HEK293 (cell line): ENCODE data around the gene FTO.

ENCODE experiments used
- CTCF ChIA-PET: fragments of 350-600 bp; formaldehyde crosslinking; extraction: SDS; loops from one replicate; lab custom pipeline; 2021; ENCODE audit warnings: antibody characterized with exemption; lab: Yijun Ruan, JAX
- POLR2A ChIA-PET: fragments of 300-600 bp; formaldehyde crosslinking; extraction: SDS; loops from one replicate; lab custom pipeline; 2020; ENCODE audit warnings: antibody characterized with exemption, inconsistent platforms; lab: Yijun Ruan, JAX
- H3K27ac ChIP-seq: fragments of 200-500 bp; sonication (Bioruptor generic); 2 replicates; pipeline ENCODE4 v1.5.1; 2014; ENCODE audit warnings: low read depth, low read length, control low read depth, inconsistent platforms; ENCODE audit errors: extremely low read depth
- H3K36me3 ChIP-seq, 2 experiments: fragments of 200-500 bp in 1 of 2; sonication (Bioruptor generic) in 1 of 2; 1 replicate in 1 of 2; 2 replicates in 1 of 2; pipeline ENCODE4 v1.5.1; 2014 to 2017; ENCODE audit warnings: inconsistent platforms in 2 of 2, low read length in 2 of 2; ENCODE audit not compliant: control insufficient read depth in 2 of 2, insufficient read depth in 1 of 2
- H3K4me1 ChIP-seq: fragments of 200-500 bp; sonication (Bioruptor generic); 2 replicates; pipeline ENCODE4 v1.5.1; 2014; ENCODE audit warnings: mild to moderate bottlenecking, low read length, inconsistent platforms; ENCODE audit not compliant: control insufficient read depth, insufficient read depth
- H3K4me3 ChIP-seq: 2 replicates; pipeline ENCODE4 v1.5.1; 2011; ENCODE audit warnings: low read depth, mild to moderate bottlenecking, control low read depth, low read length, moderate library complexity
- H3K9me3 ChIP-seq: fragments of 200-500 bp; sonication (Bioruptor generic); 2 replicates; pipeline ENCODE4 v1.5.1; 2014; ENCODE audit warnings: low read depth, low read length, inconsistent platforms; ENCODE audit not compliant: control insufficient read depth, insufficient read depth
- SP7 ChIP-seq: fragments of 450-650 bp; formaldehyde crosslinking; IDR thresholded peaks from 2 replicates; pipeline ENCODE4 v1.5.1; 2016; ENCODE audit warnings: missing biosample characterization, missing genetic modification characterization
- WT1 ChIP-seq: fragments of 450-650 bp; formaldehyde crosslinking; IDR thresholded peaks from 2 replicates; pipeline ENCODE4 v1.5.1; 2016; ENCODE audit warnings: missing biosample characterization, missing genetic modification characterization
- ZBTB17 ChIP-seq: fragments of 450-650 bp; formaldehyde crosslinking; IDR thresholded peaks from 2 replicates; pipeline ENCODE4 v1.5.1; 2016; ENCODE audit warnings: missing biosample characterization, missing genetic modification characterization
- ZBTB44 ChIP-seq: fragments of 450-650 bp; IDR thresholded peaks from 2 replicates; pipeline ENCODE4 v1.5.1; 2018; ENCODE audit warnings: missing biosample characterization, mild to moderate bottlenecking, missing genetic modification characterization
- ZNF112 ChIP-seq: fragments of 450-650 bp; formaldehyde crosslinking; IDR thresholded peaks from 2 replicates; pipeline ENCODE4 v1.5.0; 2017; ENCODE audit warnings: missing biosample characterization, missing genetic modification characterization
- ZNF132 ChIP-seq: fragments of 450-650 bp; formaldehyde crosslinking; IDR thresholded peaks from 2 replicates; pipeline ENCODE4 v1.5.1; 2017; ENCODE audit warnings: missing biosample characterization, missing genetic modification characterization, borderline replicate concordance
- ZNF133 ChIP-seq: fragments of 450-650 bp; formaldehyde crosslinking; IDR thresholded peaks from 2 replicates; pipeline ENCODE4 v1.5.1; 2016; ENCODE audit warnings: missing biosample characterization, missing genetic modification characterization
- ZNF146 ChIP-seq: fragments of 450-650 bp; formaldehyde crosslinking; IDR thresholded peaks from 2 replicates; pipeline ENCODE4 v1.5.1; 2016; ENCODE audit warnings: missing biosample characterization, missing genetic modification characterization
- ZNF174 ChIP-seq: fragments of 450-650 bp; formaldehyde crosslinking; IDR thresholded peaks from 2 replicates; pipeline ENCODE4 v1.5.0; 2017; ENCODE audit warnings: missing biosample characterization, mild to moderate bottlenecking, missing genetic modification characterization
- ZNF223 ChIP-seq: fragments of 450-650 bp; formaldehyde crosslinking; IDR thresholded peaks from 2 replicates; pipeline ENCODE4 v1.5.1; 2016; ENCODE audit warnings: missing biosample characterization, missing genetic modification characterization
- ZNF302 ChIP-seq: fragments of 450-650 bp; formaldehyde crosslinking; IDR thresholded peaks from 2 replicates; pipeline ENCODE4 v1.5.1; 2016; ENCODE audit warnings: missing biosample characterization, missing genetic modification characterization, low read depth
- ZNF366 ChIP-seq: fragments of 450-650 bp; formaldehyde crosslinking; conservative IDR thresholded peaks from 2 replicates; pipeline ENCODE4 v1.5.1; 2016; ENCODE audit warnings: missing biosample characterization, missing genetic modification characterization
- ZNF449 ChIP-seq: fragments of 450-650 bp; formaldehyde crosslinking; IDR thresholded peaks from 2 replicates; pipeline ENCODE4 v1.5.1; 2017; ENCODE audit warnings: missing biosample characterization, mild to moderate bottlenecking, missing genetic modification characterization, moderate library complexity
- ZNF501 ChIP-seq: fragments of 450-650 bp; formaldehyde crosslinking; IDR thresholded peaks from 2 replicates; pipeline ENCODE4 v1.5.1; 2016; ENCODE audit warnings: missing biosample characterization, missing genetic modification characterization
- ZNF510 ChIP-seq: fragments of 450-650 bp; formaldehyde crosslinking; IDR thresholded peaks from 2 replicates; pipeline ENCODE4 v1.5.1; 2018; ENCODE audit warnings: mild to moderate bottlenecking, missing genetic modification characterization, missing biosample characterization; ENCODE audit not compliant: insufficient replicate concordance
- ZNF514 ChIP-seq: fragments of 450-650 bp; formaldehyde crosslinking; IDR thresholded peaks from 2 replicates; pipeline ENCODE4 v1.5.1; 2016; ENCODE audit warnings: missing biosample characterization, missing genetic modification characterization
- ZNF529 ChIP-seq: fragments of 450-650 bp; formaldehyde crosslinking; IDR thresholded peaks from 2 replicates; pipeline ENCODE4 v1.5.1; 2017; ENCODE audit warnings: missing genetic modification characterization, missing biosample characterization; ENCODE audit not compliant: insufficient replicate concordance
- ZNF558 ChIP-seq: fragments of 450-650 bp; formaldehyde crosslinking; IDR thresholded peaks from 2 replicates; pipeline ENCODE4 v1.5.1; 2016; ENCODE audit warnings: missing biosample characterization, missing genetic modification characterization
- ZNF585B ChIP-seq: fragments of 450-650 bp; formaldehyde crosslinking; IDR thresholded peaks from 2 replicates; pipeline ENCODE4 v1.5.1; 2016; ENCODE audit warnings: missing biosample characterization, missing genetic modification characterization
- ZNF596 ChIP-seq: fragments of 450-650 bp; IDR thresholded peaks from 2 replicates; pipeline ENCODE4 v1.5.0; 2018; ENCODE audit warnings: missing biosample characterization, mild to moderate bottlenecking, missing genetic modification characterization, moderate library complexity
- ZNF639 ChIP-seq: fragments of 450-650 bp; formaldehyde crosslinking; IDR thresholded peaks from 2 replicates; pipeline ENCODE4 v1.5.1; 2016; ENCODE audit warnings: missing biosample characterization, missing genetic modification characterization
- ZNF707 ChIP-seq: fragments of 450-650 bp; formaldehyde crosslinking; IDR thresholded peaks from 2 replicates; pipeline ENCODE4 v1.5.1; 2016; ENCODE audit warnings: missing biosample characterization, missing genetic modification characterization
- ZNF747 ChIP-seq: fragments of 450-650 bp; formaldehyde crosslinking; IDR thresholded peaks from 2 replicates; pipeline ENCODE4 v1.5.1; 2016; ENCODE audit warnings: missing biosample characterization, missing genetic modification characterization
- ZSCAN16 ChIP-seq: fragments of 450-650 bp; formaldehyde crosslinking; IDR thresholded peaks from 2 replicates; pipeline ENCODE4 v1.5.1; 2016; ENCODE audit warnings: missing biosample characterization, missing genetic modification characterization
- ZSCAN23 ChIP-seq: fragments of 450-650 bp; formaldehyde crosslinking; IDR thresholded peaks from 2 replicates; pipeline ENCODE4 v1.5.1; 2016; ENCODE audit warnings: missing biosample characterization, missing genetic modification characterization

The FTO gene

GRCh38 chr16:53949715-53950410, 245.9 kb downstream of the FTO start:
- POLR2A ChIA-PET, result no interaction called here
- CTCF ChIA-PET, result interaction anchor here (0.6 to 0.7 kb wide), 2 partner anchors 18 to 77 kb away, joined by 3 to 4 read pairs; no protein-coding TSS in a partner anchor
- Histone ChIP-seq H3K4me3 (no peak overlapping the region), H3K27ac (no peak overlapping the region), H3K4me1 (0 out of 2 replicates have a peak, but pooled peaks cover 4% of the 10 kb centered on the region), H3K36me3 (no peaks in the 10 kb centered on the region), H3K9me3 (no peaks in the 10 kb centered on the region)
- TF ChIP-seq ZNF366 (no peak), ZBTB44 (tag by site-specific recombination) (peak; percentile 30; the same call in 1 of the 2 replicates), ZNF514 (tag by site-specific recombination) (no peak), ZNF132 (no peak), ZNF747 (no peak), WT1 (tag by site-specific recombination) (no peak)

- H3K4me1 ChIP-seq, result 0 out of 2 replicates have a peak, but pooled peaks cover 4% of the 10 kb centered on the region
- no peaks in the 10 kb centered on the region for H3K9me3 ChIP-seq
- H3K36me3 ChIP-seq, result no peaks in the 10 kb centered on the region
- ChIA-PET CTCF (interaction anchor here (0.7 kb wide), 1 partner anchor 19 kb away, joined by 3 read pairs; no protein-coding TSS in a partner anchor), POLR2A (no interaction called here)
- no peak overlapping the region for H3K4me3 ChIP-seq
- TF ChIP-seq SP7 (tag by site-specific recombination) (no peak), ZBTB17 (tag by site-specific recombination) (no peak), ZNF302 (tag by site-specific recombination) (no peak)
- no peak overlapping the region for H3K27ac ChIP-seq
These were observed 246.7 kb downstream of the FTO start for GRCh38 chr16:53950677-53951076.

GRCh38 chr16:53952215-53953208, 248.6 kb downstream of the FTO start:
- POLR2A ChIA-PET, result no interaction called here
- Histone ChIP-seq H3K4me3 (no peak overlapping the region), H3K4me1 (0 out of 2 replicates have a peak, but pooled peaks cover 4% of the 10 kb centered on the region), H3K36me3 (no peaks in the 10 kb centered on the region), H3K27ac (no peak overlapping the region), H3K9me3 (no peaks in the 10 kb centered on the region)
- CTCF ChIA-PET, result no interaction called here
- TF ChIP-seq ZSCAN16 (tag by site-specific recombination) (no peak), ZNF529 (no peak), ZNF558 (tag by site-specific recombination) (no peak), ZNF146 (tag by site-specific recombination) (no peak), ZNF639 (tag by site-specific recombination) (no peak), ZNF223 (tag by site-specific recombination) (no peak), ZNF449 (tag by site-specific recombination) (no peak), ZNF501 (no peak), ZNF596 (tag by site-specific recombination) (no peak), ZSCAN23 (tag by site-specific recombination) (no peak), ZNF133 (no peak), ZNF585B (no peak), ZNF112 (tag by site-specific recombination) (no peak), ZNF707 (no peak), ZNF510 (tag by site-specific recombination) (no peak), ZNF174 (tag by site-specific recombination) (no peak)
